DMS53 treated with DMSO at 0.1 percent for 48 hours (cell line): ENCODE measurements around the gene SCYL1.

ENCODE experiments used
- DNase-seq: peaks from one replicate; lab custom pipeline; 2025; ENCODE audit not compliant: unreplicated experiment; lab: John Stamatoyannopoulos, UW

The SCYL1 gene

GRCh38 chr11:65551572-65552387 is 26.9 kb downstream of the SCYL1 start:
- peak; percentile 95 for DNase-seq

GRCh38 chr11:65552388-65552951 is 27.6 kb downstream of the SCYL1 start:
- DNase-seq = no peak

GRCh38 chr11:65553301-65554001 is 28.6 kb downstream of the SCYL1 start:
- DNase-seq = peak; percentile 55

- DNase-seq = no peak
Observed at GRCh38 chr11:65554057-65554818, 29.4 kb downstream of the SCYL1 start.

GRCh38 chr11:65554842-65555430 is 30.1 kb downstream of the SCYL1 start:
- no peak for DNase-seq

GRCh38 chr11:65555693-65556231 is 30.9 kb downstream of the SCYL1 start:
- no peak for DNase-seq

- no peak for DNase-seq
Observed at GRCh38 chr11:65556470-65557279, 31.8 kb downstream of the SCYL1 start.

- DNase-seq = no peak
Observed at GRCh38 chr11:65557280-65558001, 32.6 kb downstream of the SCYL1 start.

GRCh38 chr11:65558002-65558929 is 33.4 kb downstream of the SCYL1 start, which contains the start of gene LTBP3:
LTBP3 (minus strand) TSS chr11:65558359; CDS start chr11:65557959, 400 bp downstream.
- DNase-seq = peak; percentile 56

GRCh38 chr11:65558930-65559509 is 34.1 kb downstream of the SCYL1 start:
- no peak for DNase-seq

GRCh38 chr11:65559535-65559934 is 34.7 kb downstream of the SCYL1 start:
- DNase-seq = no peak

GRCh38 chr11:65559951-65560537 is 35.2 kb downstream of the SCYL1 start:
- peak; percentile 90 for DNase-seq

- DNase-seq = peak; percentile 22
Observed at GRCh38 chr11:65560555-65561418, 35.9 kb downstream of the SCYL1 start.

GRCh38 chr11:65562020-65562419 is 37.1 kb downstream of the SCYL1 start:
- no peak for DNase-seq

GRCh38 chr11:65562788-65563187 is 37.9 kb downstream of the SCYL1 start:
- DNase-seq = no peak

GRCh38 chr11:65563601-65564000 is 38.7 kb downstream of the SCYL1 start:
- no peak for DNase-seq
